ENCODE measurements around the gene ACTBL2.

DNA sequence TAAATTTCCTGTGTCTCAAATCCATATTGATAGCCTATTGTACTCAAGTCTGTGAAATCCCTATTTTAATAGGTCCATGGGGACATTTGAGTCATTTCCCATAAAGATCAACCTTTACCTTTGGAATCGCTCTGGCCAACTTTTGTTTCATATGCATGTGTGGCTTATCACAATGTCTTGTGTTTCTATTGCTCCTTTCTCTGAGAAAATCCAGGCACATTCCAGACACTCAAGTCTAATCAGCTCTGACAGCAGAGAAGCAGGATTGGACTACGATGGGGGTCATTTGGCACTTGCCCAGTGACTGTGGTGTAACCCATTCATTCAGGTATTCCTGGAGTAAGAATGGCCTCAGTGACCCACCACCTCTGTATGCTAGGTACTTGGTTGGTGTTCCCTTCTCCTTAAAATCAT is 48.4 kb downstream of the ACTBL2 start:
- TF ChIP-seq POLR2A (IDR thresholded peaks at IDR 0.05; ENCODE audit: low read depth, low read length) (no peak), TAF1 (IDR thresholded peaks at IDR 0.05; ENCODE audit: low read depth, low read length) (no peak), POLR2AphosphoS5 (IDR thresholded peaks at IDR 0.05; ENCODE audit: low read depth, low read length) (no peak)
